A549 (cell line): ENCODE measurements around the gene RNF17. TPM values are rescaled to one million over a fixed set of nuclear protein-coding genes. Genes with fewer than 3 reads are reported as not detected.

ENCODE experiments used
- ATAC-seq, 2 experiments: fragments of 200-7000 bp in 1 of 2; fragments of >200 bp in 1 of 2; cut with Nextera tagmentation in 1 of 2; cut with Tn5 transposase in 1 of 2; 3 replicates each; pipeline versions ENCODE4 v1.8.0 to v1.9.1; 2018 to 2020; ENCODE audit warnings: mild to moderate bottlenecking in 1 of 2, moderate library complexity in 1 of 2
- CTCF ChIA-PET: fragments of 300-600 bp; sonication (Branson Sonifier 250); formaldehyde crosslinking; extraction: SDS; loops from one replicate; lab custom pipeline; 2021; ENCODE audit warnings: antibody characterized with exemption, inconsistent platforms; lab: Yijun Ruan, JAX
- POLR2A ChIA-PET: fragments of 350-600 bp; formaldehyde crosslinking; extraction: SDS; loops from one replicate; lab custom pipeline; 2021; ENCODE audit warnings: antibody characterized with exemption, inconsistent platforms; lab: Yijun Ruan, JAX
- DNase-seq, 2 experiments: peaks; one replicate each; pipeline versions ENCODE4 v3.0.0 to v3.0.0-alpha.2; 2011 to 2016; ENCODE audit warnings: low read depth in 1 of 2, low spot score in 1 of 2
- FAIRE-seq: peaks from 2 replicates; lab custom pipeline; 2011; peaks lifted over from hg19 to GRCh38; lab: Jason Lieb, UNC
- H3K27ac ChIP-seq, 2 experiments: fragments of >200 bp; sonication (Bioruptor Twin); formaldehyde crosslinking; 3 replicates each; pipeline ENCODE4 v1.5.1; 2016 to 2017
- H3K4me1 ChIP-seq: fragments of >200 bp; sonication (Bioruptor Twin); formaldehyde crosslinking; 3 replicates; pipeline ENCODE4 v1.6.1; 2016
- H3K4me2 ChIP-seq: fragments of >200 bp; sonication (Bioruptor Twin); formaldehyde crosslinking; 3 replicates; pipeline ENCODE4 v1.6.1; 2016
- H3K4me3 ChIP-seq: fragments of >200 bp; sonication (Bioruptor Twin); formaldehyde crosslinking; 3 replicates; pipeline ENCODE4 v1.5.1; 2016
- H3K9me3 ChIP-seq: fragments of >200 bp; sonication (Bioruptor Twin); formaldehyde crosslinking; 3 replicates; pipeline ENCODE4 v1.6.1; 2016
- BCL3 ChIP-seq: fragments of >200 bp; sonication (Bioruptor Twin); formaldehyde crosslinking; IDR thresholded peaks from 3 replicates; pipeline ENCODE4 v1.6.1; 2016
- BHLHE40 ChIP-seq: IDR thresholded peaks from 2 replicates; pipeline ENCODE4 v1.6.1; 2012; ENCODE audit warnings: low read depth, low read length, inconsistent platforms
- CBX2 ChIP-seq: fragments of 200-600 bp; sonication (generic); IDR thresholded peaks from 2 replicates; pipeline ENCODE4 v1.6.1; 2016; ENCODE audit warnings: low read depth, mild to moderate bottlenecking, borderline replicate concordance
- CHD4 ChIP-seq: fragments of 200-600 bp; sonication (generic); IDR thresholded peaks from 2 replicates; pipeline ENCODE4 v1.6.1; 2016; ENCODE audit warnings: antibody characterized with exemption, mild to moderate bottlenecking, borderline replicate concordance
- CTCF ChIP-seq: fragments of >200 bp; sonication (Bioruptor Twin); formaldehyde crosslinking; IDR thresholded peaks from 3 replicates; pipeline ENCODE4 v1.5.1; 2016
- EP300 ChIP-seq, 2 experiments: fragments of >200 bp; sonication (Bioruptor Twin); formaldehyde crosslinking; IDR thresholded peaks; 2 replicates in 1 of 2; 3 replicates in 1 of 2; pipeline ENCODE4 v1.6.1; 2016 to 2017
- HES2 ChIP-seq: fragments of >200 bp; sonication (Bioruptor Twin); formaldehyde crosslinking; IDR thresholded peaks from 2 replicates; pipeline ENCODE4 v1.6.1; 2016
- HOXB13 ChIP-seq: fragments of 250-450 bp; sonication (Bioruptor Pico); IDR thresholded peaks from 2 replicates; pipeline ENCODE4 v1.5.0; 2020; ENCODE audit warnings: low read depth, mild to moderate bottlenecking, moderate library complexity
- HOXB5 ChIP-seq: fragments of 250-450 bp; sonication (Bioruptor Pico); IDR thresholded peaks from 2 replicates; pipeline ENCODE4 v1.5.0; 2020; ENCODE audit warnings: mild to moderate bottlenecking, moderate library complexity
- KDM1A ChIP-seq: fragments of 200-600 bp; sonication (generic); IDR thresholded peaks from 2 replicates; pipeline ENCODE4 v1.6.1; 2016; ENCODE audit warnings: low read depth, mild to moderate bottlenecking
- MAFK ChIP-seq: fragments of 450-650 bp; IDR thresholded peaks from 2 replicates; pipeline ENCODE4 v1.6.1; 2014; ENCODE audit not compliant: partially characterized antibody
- MAX ChIP-seq: IDR thresholded peaks from 2 replicates; pipeline ENCODE4 v1.6.1; 2012
- NFE2L2 ChIP-seq: fragments of 150-350 bp; conservative IDR thresholded peaks from 2 replicates; pipeline ENCODE4 v1.6.1; 2014; ENCODE audit warnings: low read length
- PHF8 ChIP-seq: fragments of 200-600 bp; sonication (generic); IDR thresholded peaks from 2 replicates; pipeline ENCODE4 v1.6.1; 2016; ENCODE audit warnings: low read depth, mild to moderate bottlenecking, antibody characterized with exemption, moderate library complexity, borderline replicate concordance
- RAD21 ChIP-seq, 2 experiments: fragments of >200 bp in 1 of 2; sonication (Bioruptor Twin) in 1 of 2; formaldehyde crosslinking in 1 of 2; IDR thresholded peaks in 1 of 2; conservative IDR thresholded peaks in 1 of 2; 2 replicates in 1 of 2; 3 replicates in 1 of 2; pipeline ENCODE4 v1.6.1; 2012 to 2018; ENCODE audit warnings: inconsistent platforms in 1 of 2
- RARB ChIP-seq: fragments of 250-450 bp; sonication (Bioruptor Pico); IDR thresholded peaks from 2 replicates; pipeline ENCODE4 v1.8.0; 2021; ENCODE audit warnings: mild to moderate bottlenecking, moderate library complexity
- RFX5 ChIP-seq: fragments of 450-650 bp; IDR thresholded peaks from 2 replicates; pipeline ENCODE4 v1.7.1; 2014; ENCODE audit warnings: antibody characterized with exemption, mild to moderate bottlenecking, moderate library complexity
- SMC3 ChIP-seq: fragments of >200 bp; sonication (Bioruptor Twin); formaldehyde crosslinking; IDR thresholded peaks from 3 replicates; pipeline ENCODE4 v1.6.1; 2018; ENCODE audit warnings: inconsistent platforms
- TFCP2L1 ChIP-seq: fragments of 250-450 bp; sonication (Bioruptor Pico); IDR thresholded peaks from 2 replicates; pipeline ENCODE4 v1.5.0; 2021; ENCODE audit warnings: mild to moderate bottlenecking
- TP53 ChIP-seq: fragments of 250-450 bp; sonication (Bioruptor Pico); IDR thresholded peaks from 2 replicates; pipeline ENCODE4 v1.5.0; 2021; ENCODE audit warnings: mild to moderate bottlenecking, moderate library complexity
- ZC3H11A ChIP-seq: fragments of 450-650 bp; IDR thresholded peaks from 2 replicates; pipeline ENCODE4 v1.6.1; 2014; ENCODE audit warnings: antibody characterized with exemption, mild to moderate bottlenecking
- WGBS: methylation state at CpG from one replicate; pipeline ENCODE4 v1.1.6; 2017; ENCODE audit errors: missing lambda C conversion rate; 5-methylcytosine and 5-hydroxymethylcytosine counted together
- polyA plus RNA-seq, 4 experiments: library from polyadenylated mRNA; depleted of rRNA in 3 of 4; stranded (reverse); fragments of >200 nt; fragmentation: RNase III in 1 of 4; extraction: RNeasy Plus Mini Kit Qiagen cat#74134 plus additional on column Dnase treatment in 1 of 4; gene quantifications; 2 replicates in 3 of 4; 3 replicates in 1 of 4; pipeline ENCODE4 v1.2.3, GENCODE V29; 2011 to 2017

Gene RNF17
- polyA plus RNA-seq, 2 of the 4 experiments (the other 2 are of a cell fraction): not detected

- TF ChIP-seq CHD4 (no peak), KDM1A (no peak), HES2 (no peak), RARB (no peak), SMC3 (no peak)
- TF ChIP-seq, all 56 proteins: peak for 0
Observed at GRCh38 chr13:24894277-24894971, 130.5 kb downstream of the RNF17 start (continued).

GRCh38 chr13:24894972-24895300 is 131.0 kb downstream of the RNF17 start:
- Histone ChIP-seq H3K4me2 (no peak overlapping the region), H3K4me1 (no peaks in the 10 kb centered on the region), H3K4me3 (no peak overlapping the region), H3K27ac (no peak overlapping the region), H3K9me3 (no peaks in the 10 kb centered on the region)
- DNase-seq: no peak
- no peak for FAIRE-seq
- POLR2A ChIA-PET: no interaction called here
- ATAC-seq: no peak
- CTCF ChIA-PET: no interaction called here
- TF ChIP-seq HES2 (no peak), RFX5 (no peak), EP300 (IDR thresholded peaks at IDR 0.05) (no peak), MAX (no peak), KDM1A (no peak), BCL3 (no peak), CBX2 (no peak), TFCP2L1 (CRISPR knock-in tag) (no peak), RAD21 (conservative IDR thresholded peaks at IDR 0.05 in 1 of 2, IDR thresholded peaks at IDR 0.05 in 1 of 2) (no peak), ZC3H11A (no peak), HOXB5 (CRISPR knock-in tag) (no peak), BHLHE40 (no peak), TP53 (CRISPR knock-in tag) (no peak)
- 94% methylated on average over 20 of the region's 28 CpGs for WGBS

- Histone ChIP-seq H3K4me1 (no peaks in the 10 kb centered on the region), H3K27ac (no peak overlapping the region), H3K4me2 (no peak overlapping the region), H3K9me3 (no peaks in the 10 kb centered on the region), H3K4me3 (no peak overlapping the region)
- CTCF ChIA-PET: no interaction called here
- POLR2A ChIA-PET: no interaction called here
- DNase-seq (no peak), FAIRE-seq (no peak), ATAC-seq (no peak)
- TF ChIP-seq HOXB13 (CRISPR knock-in tag) (no peak), NFE2L2 (no peak), PHF8 (no peak)
- WGBS: 90% methylated on average over 5 of the region's 5 CpGs
Observed at GRCh38 chr13:24896061-24896460, 132.1 kb downstream of the RNF17 start.

- no peak overlapping the region for H3K27ac ChIP-seq
- no peaks in the 10 kb centered on the region for H3K4me1 ChIP-seq
- 100% methylated on average over 1 of the region's 1 CpG for WGBS
- ChIA-PET POLR2A (no interaction called here), CTCF (no interaction called here)
- H3K4me3 ChIP-seq: no peak overlapping the region
- FAIRE-seq (no peak), DNase-seq (no peak)
- no peak overlapping the region for H3K4me2 ChIP-seq
- TF ChIP-seq CTCF: no peak
- no peak for TF ChIP-seq MAFK
- TF ChIP-seq, all 56 proteins: peak for 0
- H3K9me3 ChIP-seq: no peaks in the 10 kb centered on the region
- no peak for ATAC-seq
Observed at GRCh38 chr13:24897293-24897692, 133.3 kb downstream of the RNF17 start.
